ENCODE results near the gene NELFA.
A peak's percentile ranks its signal among the peaks of the same experiment; 100 is the strongest.

Gene NELFA

DNA sequence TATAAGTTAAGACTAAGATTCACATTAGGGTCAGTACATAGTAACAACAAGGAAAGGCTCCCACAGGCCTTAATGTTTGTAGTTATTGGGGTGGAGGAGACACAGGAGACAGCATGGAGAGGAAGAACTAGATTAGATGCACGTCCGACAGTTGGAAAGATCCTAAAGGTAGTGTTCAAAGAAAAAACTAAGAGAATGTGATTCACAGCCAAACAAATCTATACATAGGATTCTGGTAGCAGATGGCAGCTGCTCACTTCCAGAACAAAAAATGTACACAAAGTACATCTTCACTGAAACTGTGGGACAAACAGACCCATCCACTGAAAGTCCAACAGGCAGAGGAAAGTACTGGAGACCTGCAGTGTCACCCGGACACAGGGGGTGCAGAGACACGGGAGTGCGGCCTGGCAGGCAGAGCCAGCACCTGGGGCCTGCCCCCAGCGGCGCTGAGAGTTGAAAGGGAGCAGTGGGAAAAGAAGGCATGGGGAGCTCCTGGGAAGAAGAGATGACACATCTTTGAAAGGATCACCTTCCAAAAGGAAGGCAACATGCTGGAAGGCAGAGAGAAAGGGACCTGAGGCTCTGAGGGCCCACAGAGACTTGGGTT lies 40.0 kb downstream of the NELFA start:
- in situ Hi-C loops (cut with HindIII; ENCODE audit: low sequenced_read_pairs), result no loop called here
- DNase-seq (ENCODE audit: low read depth, low spot score), result no peak
- H3K4me3 ChIP-seq (ENCODE audit: low read depth, low read length), result no peak overlapping the region
- TF ChIP-seq, protein P1, sequence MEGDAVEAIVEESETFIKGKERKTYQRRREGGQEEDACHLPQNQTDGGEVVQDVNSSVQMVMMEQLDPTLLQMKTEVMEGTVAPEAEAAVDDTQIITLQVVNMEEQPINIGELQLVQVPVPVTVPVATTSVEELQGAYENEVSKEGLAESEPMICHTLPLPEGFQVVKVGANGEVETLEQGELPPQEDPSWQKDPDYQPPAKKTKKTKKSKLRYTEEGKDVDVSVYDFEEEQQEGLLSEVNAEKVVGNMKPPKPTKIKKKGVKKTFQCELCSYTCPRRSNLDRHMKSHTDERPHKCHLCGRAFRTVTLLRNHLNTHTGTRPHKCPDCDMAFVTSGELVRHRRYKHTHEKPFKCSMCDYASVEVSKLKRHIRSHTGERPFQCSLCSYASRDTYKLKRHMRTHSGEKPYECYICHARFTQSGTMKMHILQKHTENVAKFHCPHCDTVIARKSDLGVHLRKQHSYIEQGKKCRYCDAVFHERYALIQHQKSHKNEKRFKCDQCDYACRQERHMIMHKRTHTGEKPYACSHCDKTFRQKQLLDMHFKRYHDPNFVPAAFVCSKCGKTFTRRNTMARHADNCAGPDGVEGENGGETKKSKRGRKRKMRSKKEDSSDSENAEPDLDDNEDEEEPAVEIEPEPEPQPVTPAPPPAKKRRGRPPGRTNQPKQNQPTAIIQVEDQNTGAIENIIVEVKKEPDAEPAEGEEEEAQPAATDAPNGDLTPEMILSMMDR (IDR thresholded peaks at IDR 0.05; ENCODE audit: low read depth, low read length), result no peak

DNA sequence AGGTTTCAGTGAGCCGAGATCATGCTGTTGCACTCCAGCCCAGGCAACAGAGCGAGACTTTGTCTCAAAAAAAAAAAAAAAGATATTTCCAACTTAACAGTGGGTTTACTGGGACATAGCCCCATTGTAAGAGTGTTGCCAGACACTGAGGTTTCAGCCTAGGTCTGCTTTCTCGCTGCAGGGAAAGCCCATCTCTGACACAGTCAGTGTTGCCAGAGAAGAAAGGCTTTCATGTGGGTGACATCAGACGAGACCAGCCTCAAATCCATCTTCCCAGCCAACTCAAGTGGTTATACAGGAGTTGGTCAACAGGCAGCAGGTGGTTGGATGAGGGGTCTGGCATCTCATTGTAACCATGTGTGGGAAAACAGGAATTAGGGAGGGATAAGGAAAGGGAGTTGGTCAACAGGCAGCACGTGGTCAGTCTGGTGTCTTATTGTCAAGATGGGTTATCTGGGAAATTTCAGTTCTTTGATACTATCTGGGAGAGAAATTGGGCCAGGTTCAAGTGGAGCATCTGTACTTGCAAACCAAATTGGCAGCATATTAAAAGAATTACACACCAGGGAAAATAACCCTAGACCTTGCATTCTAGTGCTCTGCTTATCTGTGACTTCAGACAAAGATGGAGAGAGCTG lies 41.1 kb downstream of the NELFA start:
- TF ChIP-seq, protein P1 (IDR thresholded peaks at IDR 0.05; ENCODE audit: low read depth, low read length), result no peak
- peak; percentile 20 for DNase-seq (ENCODE audit: low read depth, low spot score)
- in situ Hi-C loops (cut with HindIII; ENCODE audit: low sequenced_read_pairs), result no loop called here

DNA sequence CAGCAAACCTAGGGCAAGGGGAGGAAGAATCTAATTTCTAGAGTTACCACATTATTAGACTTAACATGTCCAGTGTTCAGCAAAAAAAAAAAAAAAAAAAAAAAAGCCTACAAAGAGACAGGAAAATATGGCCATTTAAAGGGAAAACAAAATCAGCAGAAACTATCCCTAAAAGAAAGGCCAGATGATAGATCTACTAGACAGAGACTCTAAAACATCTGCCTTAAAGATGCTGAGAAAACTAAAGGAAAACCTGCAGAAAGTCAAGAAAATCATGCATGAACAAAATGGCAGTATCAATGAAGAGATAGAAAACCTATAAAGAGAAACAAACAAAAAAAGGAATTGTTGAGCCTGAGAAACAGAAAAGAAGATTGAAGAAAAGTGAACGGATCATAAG lies 43.8 kb downstream of the NELFA start:
- DNase-seq (ENCODE audit: low read depth, low spot score), result no peak
- H3K4me3 ChIP-seq (ENCODE audit: low read depth, low read length), result no peak overlapping the region
- TF ChIP-seq, protein P1 (IDR thresholded peaks at IDR 0.05; ENCODE audit: low read depth, low read length), result no peak
- in situ Hi-C loops (cut with HindIII; ENCODE audit: low sequenced_read_pairs), result no loop called here

More for the DNA sequence above, 41.1 kb downstream of the NELFA start:
- H3K4me3 ChIP-seq (ENCODE audit: low read depth, low read length), result no peak overlapping the region

DNA sequence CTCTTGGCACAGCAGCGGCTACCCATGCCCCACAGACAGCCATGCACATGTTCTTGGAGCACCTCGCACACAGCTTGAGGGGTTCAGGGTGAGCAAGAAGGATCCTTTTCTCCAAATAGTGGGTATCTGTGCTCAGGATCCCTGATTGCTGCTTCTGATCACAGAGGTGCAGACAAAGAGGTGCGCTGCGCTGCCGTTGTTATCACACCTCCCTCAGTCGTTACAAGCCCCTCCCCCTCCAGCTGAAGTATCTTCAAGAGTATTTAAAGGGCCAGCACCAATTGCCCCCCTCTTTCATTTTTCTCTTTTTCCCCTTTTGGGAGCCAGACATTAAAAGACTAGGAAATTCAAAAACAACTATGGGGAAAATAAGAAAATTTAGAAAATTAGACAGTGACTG lies 44.3 kb downstream of the NELFA start:
- H3K4me3 ChIP-seq (ENCODE audit: low read depth, low read length), result no peak overlapping the region
- in situ Hi-C loops (cut with HindIII; ENCODE audit: low sequenced_read_pairs), result no loop called here
- DNase-seq (ENCODE audit: low read depth, low spot score), result no peak
- TF ChIP-seq, protein P1 (IDR thresholded peaks at IDR 0.05; ENCODE audit: low read depth, low read length), result no peak

DNA sequence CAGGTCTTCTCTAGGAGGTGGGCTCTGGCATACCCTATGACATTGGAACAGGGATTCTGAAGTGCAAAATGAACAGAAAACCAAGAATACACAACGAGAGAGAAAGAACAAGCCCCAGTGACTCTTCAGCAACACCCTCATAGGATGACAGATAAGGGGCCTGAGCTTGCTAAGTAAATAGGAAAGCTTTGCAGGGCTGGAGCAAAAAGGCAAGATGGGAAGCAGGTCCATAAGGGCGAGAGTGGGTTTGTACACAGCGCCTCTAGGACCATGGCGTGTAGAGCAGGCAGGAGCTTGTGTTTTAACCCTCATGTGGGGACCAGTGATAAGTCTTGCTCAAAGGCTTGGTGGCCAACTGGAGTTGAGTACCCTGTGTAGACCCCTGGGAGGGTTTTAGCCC lies 45.8 kb downstream of the NELFA start:
- in situ Hi-C loops (cut with HindIII; ENCODE audit: low sequenced_read_pairs), result no loop called here
- no peak for DNase-seq (ENCODE audit: low read depth, low spot score)
- H3K4me3 ChIP-seq (ENCODE audit: low read depth, low read length), result no peak overlapping the region
- TF ChIP-seq, protein P1 (IDR thresholded peaks at IDR 0.05; ENCODE audit: low read depth, low read length), result no peak

DNA sequence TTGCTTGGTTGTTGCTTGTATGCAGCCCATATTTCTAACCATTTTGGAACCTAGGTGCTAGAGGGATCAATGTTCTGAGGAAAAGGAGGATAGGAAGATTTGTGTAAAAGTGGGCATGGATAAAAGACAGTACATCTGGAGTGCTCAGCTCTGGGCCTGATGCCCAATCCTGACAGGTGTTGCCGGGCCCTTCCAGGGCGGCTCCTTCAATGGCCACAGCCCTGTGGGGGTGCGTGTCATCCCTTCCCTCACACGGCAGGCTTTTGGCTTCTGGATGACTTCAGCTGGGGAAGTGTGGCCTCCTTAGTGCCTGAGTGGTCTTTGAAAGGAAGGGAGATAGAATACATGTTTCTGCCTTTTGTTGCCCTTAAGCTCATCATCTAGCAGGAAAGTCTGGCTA lies 47.2 kb downstream of the NELFA start:
- no peak overlapping the region for H3K4me3 ChIP-seq (ENCODE audit: low read depth, low read length)
- no peak for DNase-seq (ENCODE audit: low read depth, low spot score)
- TF ChIP-seq, protein P1 (IDR thresholded peaks at IDR 0.05; ENCODE audit: low read depth, low read length), result no peak
- in situ Hi-C loops (cut with HindIII; ENCODE audit: low sequenced_read_pairs), result no loop called here
